Esophagus squamous epithelium (tissue), 5 donors: ENCODE measurements around the gene ATP10D. TPM values are rescaled to one million over a fixed set of nuclear protein-coding genes. Genes with fewer than 3 reads are reported as not detected.

Source experiments
- DNase-seq: peaks from one replicate; lab custom pipeline; 2025; lab: John Stamatoyannopoulos, UW
- H3K27ac ChIP-seq, 4 donors: fragments of 200-600 bp; sonication (generic); one replicate each; pipeline ENCODE4 v1.5.1; 2016 to 2019; ENCODE audit warnings: mild to moderate bottlenecking in 1 of 4
- H3K27me3 ChIP-seq, 4 donors: fragments of 200-600 bp; sonication (generic); 1 replicate in 3 of 4; 2 replicates in 1 of 4; pipeline versions ENCODE4 v1.5.1 to v1.6.0; 2017 to 2021; ENCODE audit warnings: antibody characterized with exemption in 1 of 4
- H3K36me3 ChIP-seq, 3 donors: fragments of 200-600 bp; sonication (generic); one replicate each; pipeline ENCODE4 v1.5.1; 2016 to 2019
- H3K4me1 ChIP-seq, 3 donors: fragments of 200-600 bp; sonication (generic); one replicate each; pipeline ENCODE4 v1.5.1; 2017 to 2019
- H3K4me3 ChIP-seq, 4 donors: fragments of 200-600 bp; sonication (generic); 1 replicate in 3 of 4; 2 replicates in 1 of 4; pipeline ENCODE4 v1.5.1; 2016 to 2019; ENCODE audit warnings: mild to moderate bottlenecking in 2 of 4, moderate library complexity in 1 of 4
- H3K9me3 ChIP-seq, 3 donors: fragments of 200-600 bp; sonication (generic); one replicate each; pipeline ENCODE4 v1.5.1; 2016 to 2019
- POLR2A ChIP-seq, 4 donors: fragments of 450-650 bp; IDR thresholded peaks; one replicate each; pipeline ENCODE4 v1.6.1; 2017; ENCODE audit warnings: antibody characterized with exemption in 4 of 4, mild to moderate bottlenecking in 4 of 4, moderate library complexity in 3 of 4
- WGBS, 2 donors: methylation state at CpG; one replicate each; pipeline ENCODE4 v1.1.5; 2018; 5-methylcytosine and 5-hydroxymethylcytosine counted together
- intact Hi-C: fragments of 100-400 bp; cut with DNase I; formaldehyde crosslinking; loops from one replicate; pipeline ENCODE4 v1.15.0; 2022
- total RNA-seq, 4 donors: library from RNA; depleted of rRNA; stranded (reverse); fragments of >200 nt; gene quantifications; one replicate each; pipeline ENCODE4 v1.1.0, GENCODE V29; 2016
- TF ChIP-seq, protein P1 (sequence below), 6 experiments: fragments of 450-650 bp in 4 of 6; fragments of 200-600 bp in 2 of 6; sonication (generic) in 2 of 6; IDR thresholded peaks; one replicate each; pipeline ENCODE4 v1.5.1; 2016 to 2019; ENCODE audit warnings: antibody characterized with exemption in 6 of 6, mild to moderate bottlenecking in 4 of 6, moderate library complexity in 4 of 6
- donor health status: DM: yes; HTN: yes; CAD: no.

Gene ATP10D
- total RNA-seq, 4 donors from 2014 or later: 18.6 to 31.5 (median 27.8) TPM

GRCh38 chr4:47468706-47469365 lies 16.2 kb upstream of the ATP10D start:
- DNase-seq: no peak
- WGBS, 2 donors: 85 to 94% methylated on average over 6 of the region's 6 CpGs
- H3K27me3 ChIP-seq: no peaks in the 10 kb centered on the region
- no peak for TF ChIP-seq POLR2A (IDR thresholded peaks at IDR 0.05)
- TF ChIP-seq, protein P1, sequence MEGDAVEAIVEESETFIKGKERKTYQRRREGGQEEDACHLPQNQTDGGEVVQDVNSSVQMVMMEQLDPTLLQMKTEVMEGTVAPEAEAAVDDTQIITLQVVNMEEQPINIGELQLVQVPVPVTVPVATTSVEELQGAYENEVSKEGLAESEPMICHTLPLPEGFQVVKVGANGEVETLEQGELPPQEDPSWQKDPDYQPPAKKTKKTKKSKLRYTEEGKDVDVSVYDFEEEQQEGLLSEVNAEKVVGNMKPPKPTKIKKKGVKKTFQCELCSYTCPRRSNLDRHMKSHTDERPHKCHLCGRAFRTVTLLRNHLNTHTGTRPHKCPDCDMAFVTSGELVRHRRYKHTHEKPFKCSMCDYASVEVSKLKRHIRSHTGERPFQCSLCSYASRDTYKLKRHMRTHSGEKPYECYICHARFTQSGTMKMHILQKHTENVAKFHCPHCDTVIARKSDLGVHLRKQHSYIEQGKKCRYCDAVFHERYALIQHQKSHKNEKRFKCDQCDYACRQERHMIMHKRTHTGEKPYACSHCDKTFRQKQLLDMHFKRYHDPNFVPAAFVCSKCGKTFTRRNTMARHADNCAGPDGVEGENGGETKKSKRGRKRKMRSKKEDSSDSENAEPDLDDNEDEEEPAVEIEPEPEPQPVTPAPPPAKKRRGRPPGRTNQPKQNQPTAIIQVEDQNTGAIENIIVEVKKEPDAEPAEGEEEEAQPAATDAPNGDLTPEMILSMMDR (IDR thresholded peaks at IDR 0.05): no peak
- no peak overlapping the region for H3K4me3 ChIP-seq
- H3K9me3 ChIP-seq: no peaks in the 10 kb centered on the region
- H3K36me3 ChIP-seq: no peaks in the 10 kb centered on the region
- H3K4me1 ChIP-seq: peaks cover 0 to 28% (median 0%) of the 10 kb centered on the region in 3 donors
- no peak overlapping the region for H3K27ac ChIP-seq
- intact Hi-C loops: no loop called here

GRCh38 chr4:47469951-47470350 lies 15.1 kb upstream of the ATP10D start:
- Histone ChIP-seq H3K36me3 (no peaks in the 10 kb centered on the region), H3K4me3 (no peak overlapping the region), H3K27ac (no peak overlapping the region), H3K9me3 (no peaks in the 10 kb centered on the region), H3K4me1 (peaks cover 0 to 24% (median 0%) of the 10 kb centered on the region in 3 donors), H3K27me3 (no peaks in the 10 kb centered on the region)
- DNase-seq: no peak
- no peak for TF ChIP-seq POLR2A (IDR thresholded peaks at IDR 0.05)
- TF ChIP-seq, protein P1 (IDR thresholded peaks at IDR 0.05): no peak
- 84 to 85% methylated on average over 3 of the region's 3 CpGs for WGBS, 2 donors
- intact Hi-C loops: no loop called here

DNA sequence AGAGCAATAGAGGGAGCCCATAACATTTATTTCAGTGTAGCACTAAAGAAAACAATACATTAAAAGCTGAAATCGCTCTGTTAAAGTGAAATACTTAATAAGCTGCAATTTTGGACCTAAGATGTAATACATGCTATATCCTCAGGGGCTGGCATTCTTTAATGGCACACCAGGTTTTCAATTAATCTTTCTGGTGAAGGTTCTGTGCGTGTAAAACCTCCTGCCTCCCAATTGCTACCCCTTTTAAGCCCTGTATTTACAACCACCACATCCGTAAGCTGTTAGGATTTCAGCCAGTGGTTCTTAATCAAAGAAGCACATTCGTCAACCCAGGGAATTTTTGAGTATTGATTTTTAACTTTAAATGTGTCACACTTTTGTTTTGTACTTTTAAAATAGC lies 14.0 kb upstream of the ATP10D start:
- 37 to 50% methylated on average over 4 of the region's 4 CpGs for WGBS, 2 donors
- intact Hi-C loops: no loop called here
- no peak for TF ChIP-seq POLR2A (IDR thresholded peaks at IDR 0.05)
- TF ChIP-seq, protein P1 (IDR thresholded peaks at IDR 0.05): no peak

DNA sequence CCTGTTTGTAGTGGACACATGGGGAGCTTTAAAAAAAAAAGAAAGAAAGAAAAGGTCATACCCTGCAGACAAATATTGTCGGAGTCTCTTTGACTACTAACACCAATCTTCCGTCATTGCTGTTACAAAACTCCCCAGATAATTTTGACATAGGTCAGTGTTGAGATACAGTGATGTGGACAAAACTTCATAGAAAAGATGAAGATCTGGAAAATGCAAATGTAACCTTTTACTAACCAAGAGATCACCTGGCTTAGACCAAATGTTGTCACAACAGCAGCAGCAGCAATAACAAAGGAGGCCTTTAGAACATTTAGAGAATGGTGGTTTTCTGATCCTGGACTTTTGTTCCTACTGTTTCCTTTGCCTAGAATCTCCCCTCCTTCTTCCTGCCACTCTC lies 13.5 kb upstream of the ATP10D start:
- intact Hi-C loops: no loop called here
- peaks cover 0 to 24% (median 0%) of the 10 kb centered on the region in 3 donors for H3K4me1 ChIP-seq
- no peaks in the 10 kb centered on the region for H3K36me3 ChIP-seq
- no peaks in the 10 kb centered on the region for H3K9me3 ChIP-seq
- H3K27me3 ChIP-seq: no peaks in the 10 kb centered on the region
- no peak for TF ChIP-seq POLR2A (IDR thresholded peaks at IDR 0.05)
- TF ChIP-seq, protein P1 (IDR thresholded peaks at IDR 0.05): no peak
- H3K27ac ChIP-seq: no peak overlapping the region
- DNase-seq: no peak
- H3K4me3 ChIP-seq: no peak overlapping the region
- WGBS, 2 donors: 74 to 75% methylated on average over 2 of the region's 2 CpGs

More for the DNA sequence above, 14.0 kb upstream of the ATP10D start:
- peaks cover 0 to 24% (median 0%) of the 10 kb centered on the region in 3 donors for H3K4me1 ChIP-seq
- H3K27me3 ChIP-seq: no peaks in the 10 kb centered on the region
- no peaks in the 10 kb centered on the region for H3K9me3 ChIP-seq
- H3K27ac ChIP-seq: peak overlapping the region in 1 of 4 donors; percentile 26
- no peaks in the 10 kb centered on the region for H3K36me3 ChIP-seq
- no peak overlapping the region for H3K4me3 ChIP-seq
- DNase-seq: no peak

- H3K4me3 ChIP-seq: no peak overlapping the region
- H3K9me3 ChIP-seq: no peaks in the 10 kb centered on the region
- H3K4me1 ChIP-seq: peaks cover 0 to 24% (median 0%) of the 10 kb centered on the region in 3 donors
- 87 to 92% methylated on average over 3 of the region's 3 CpGs for WGBS, 2 donors
- intact Hi-C loops: no loop called here
- no peaks in the 10 kb centered on the region for H3K36me3 ChIP-seq
- no peaks in the 10 kb centered on the region for H3K27me3 ChIP-seq
- TF ChIP-seq, protein P1 (IDR thresholded peaks at IDR 0.05): no peak
- TF ChIP-seq POLR2A (IDR thresholded peaks at IDR 0.05): no peak
- DNase-seq: no peak
- no peak overlapping the region for H3K27ac ChIP-seq
Observed at GRCh38 chr4:47473141-47473750, 11.8 kb upstream of the ATP10D start.
